ENCODE measurements around the gene CKS1B.

CKS1B gene

DNA sequence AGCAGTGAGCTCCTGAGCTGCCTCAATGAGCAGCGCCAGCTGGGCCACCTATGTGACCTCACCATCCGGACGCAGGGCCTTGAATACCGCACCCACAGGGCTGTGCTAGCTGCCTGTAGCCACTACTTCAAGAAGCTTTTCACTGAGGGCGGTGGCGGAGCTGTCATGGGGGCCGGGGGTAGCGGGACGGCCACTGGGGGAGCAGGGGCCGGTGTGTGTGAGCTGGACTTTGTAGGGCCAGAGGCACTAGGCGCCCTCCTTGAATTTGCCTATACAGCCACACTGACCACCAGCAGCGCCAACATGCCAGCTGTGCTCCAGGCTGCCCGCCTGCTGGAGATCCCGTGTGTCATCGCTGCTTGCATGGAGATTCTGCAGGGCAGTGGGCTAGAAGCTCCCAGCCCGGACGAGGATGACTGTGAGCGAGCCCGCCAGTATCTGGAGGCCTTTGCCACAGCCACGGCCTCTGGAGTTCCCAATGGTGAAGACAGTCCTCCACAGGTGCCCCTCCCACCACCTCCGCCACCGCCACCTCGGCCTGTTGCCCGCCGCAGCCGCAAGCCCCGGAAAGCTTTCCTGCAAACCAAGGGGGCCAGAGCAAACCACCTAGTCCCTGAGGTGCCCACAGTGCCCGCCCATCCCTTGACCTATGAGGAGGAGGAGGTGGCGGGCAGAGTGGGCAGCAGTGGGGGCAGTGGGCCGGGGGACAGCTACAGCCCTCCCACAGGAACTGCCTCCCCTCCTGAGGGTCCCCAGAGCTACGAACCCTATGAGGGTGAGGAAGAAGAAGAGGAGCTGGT, 40.4 kb downstream of the CKS1B start:
- Histone ChIP-seq H3K4me3 (ENCODE audit: insufficient read depth, low read depth, low read length, poor library complexity, severe bottlenecking) (no peak overlapping the region), H3K9me3 (ENCODE audit: control insufficient read depth, low read length) (no peaks in the 10 kb centered on the region), H3K27me3 (replicated peaks; ENCODE audit: control insufficient read depth, insufficient read depth, low read length, poor library complexity, severe bottlenecking) (no peaks in the 10 kb centered on the region), H3K27ac (ENCODE audit: insufficient read depth, low read length, poor library complexity, severe bottlenecking) (peak overlapping the region; percentile 77), H3K36me3 (ENCODE audit: control insufficient read depth, insufficient read depth, low read length) (peaks cover 31% of the 10 kb centered on the region), H3K4me1 (ENCODE audit: control insufficient read depth, insufficient read depth, low read length, poor library complexity, severe bottlenecking) (peaks cover 82% of the 10 kb centered on the region)
- no peak for DNase-seq

DNA sequence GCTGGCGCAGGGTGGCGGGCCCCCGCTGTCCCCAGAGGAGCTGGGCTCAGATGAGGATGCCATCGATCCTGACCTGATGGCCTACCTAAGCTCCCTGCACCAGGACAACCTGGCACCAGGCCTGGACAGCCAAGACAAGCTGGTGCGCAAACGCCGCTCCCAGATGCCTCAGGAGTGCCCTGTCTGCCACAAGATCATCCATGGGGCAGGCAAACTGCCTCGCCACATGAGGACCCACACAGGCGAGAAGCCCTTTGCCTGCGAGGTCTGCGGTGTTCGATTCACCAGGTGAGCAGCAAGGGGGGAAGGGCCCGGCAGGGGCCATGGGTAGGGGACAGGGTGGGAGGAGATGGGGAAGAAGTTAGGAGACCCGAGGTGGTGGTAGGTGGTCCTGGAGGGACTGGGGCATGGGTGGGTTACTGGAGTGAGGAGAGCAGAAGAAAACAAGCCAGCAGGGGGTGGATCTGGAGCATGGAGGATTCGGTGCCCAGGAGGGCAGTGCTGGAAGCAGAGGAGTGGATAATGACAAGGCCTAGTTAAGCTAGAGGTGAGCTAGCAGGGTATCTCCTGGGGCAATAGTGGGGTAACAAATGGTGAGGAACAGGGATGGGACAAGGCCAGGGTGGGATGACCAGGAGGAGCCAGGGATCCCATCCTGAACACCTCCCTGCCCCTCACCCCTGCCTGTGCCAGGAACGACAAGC, 41.2 kb downstream of the CKS1B start:
- peaks cover 76% of the 10 kb centered on the region for H3K4me1 ChIP-seq (ENCODE audit: control insufficient read depth, insufficient read depth, low read length, poor library complexity, severe bottlenecking)
- H3K27me3 ChIP-seq (replicated peaks; ENCODE audit: control insufficient read depth, insufficient read depth, low read length, poor library complexity, severe bottlenecking), result no peaks in the 10 kb centered on the region
- DNase-seq, result no peak
- peak overlapping the region; percentile 77 for H3K27ac ChIP-seq (ENCODE audit: insufficient read depth, low read length, poor library complexity, severe bottlenecking)
- peak overlapping the region; percentile 7 for H3K4me3 ChIP-seq (ENCODE audit: insufficient read depth, low read depth, low read length, poor library complexity, severe bottlenecking)
- no peaks in the 10 kb centered on the region for H3K9me3 ChIP-seq (ENCODE audit: control insufficient read depth, low read length)
- H3K36me3 ChIP-seq (ENCODE audit: control insufficient read depth, insufficient read depth, low read length), result peaks cover 31% of the 10 kb centered on the region

DNA sequence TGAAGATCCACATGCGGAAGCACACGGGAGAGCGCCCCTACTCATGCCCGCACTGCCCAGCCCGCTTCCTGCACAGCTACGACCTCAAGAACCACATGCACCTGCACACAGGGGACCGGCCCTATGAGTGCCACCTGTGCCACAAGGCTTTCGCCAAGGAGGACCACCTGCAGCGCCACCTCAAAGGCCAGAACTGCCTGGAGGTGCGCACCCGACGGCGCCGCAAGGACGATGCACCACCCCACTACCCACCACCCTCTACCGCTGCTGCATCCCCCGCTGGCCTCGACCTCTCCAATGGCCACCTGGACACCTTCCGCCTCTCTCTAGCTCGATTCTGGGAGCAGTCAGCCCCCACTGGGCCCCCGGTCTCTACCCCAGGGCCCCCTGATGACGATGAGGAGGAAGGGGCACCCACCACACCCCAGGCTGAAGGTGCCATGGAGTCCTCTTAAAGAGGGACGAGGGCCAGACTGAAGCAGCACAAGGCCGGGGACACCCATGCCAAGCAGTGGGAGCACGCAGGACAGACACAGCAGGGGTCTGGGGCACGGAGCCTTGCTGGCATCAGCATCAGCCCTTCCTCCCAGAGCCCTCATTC, 41.9 kb downstream of the CKS1B start:
- Histone ChIP-seq H3K27ac (ENCODE audit: insufficient read depth, low read length, poor library complexity, severe bottlenecking) (peak overlapping the region; percentile 77), H3K4me1 (ENCODE audit: control insufficient read depth, insufficient read depth, low read length, poor library complexity, severe bottlenecking) (peaks cover 69% of the 10 kb centered on the region), H3K4me3 (ENCODE audit: insufficient read depth, low read depth, low read length, poor library complexity, severe bottlenecking) (peak overlapping the region; percentile 37), H3K36me3 (ENCODE audit: control insufficient read depth, insufficient read depth, low read length) (peaks cover 31% of the 10 kb centered on the region), H3K27me3 (replicated peaks; ENCODE audit: control insufficient read depth, insufficient read depth, low read length, poor library complexity, severe bottlenecking) (no peaks in the 10 kb centered on the region), H3K9me3 (ENCODE audit: control insufficient read depth, low read length) (no peaks in the 10 kb centered on the region)
- DNase-seq, result no peak

DNA sequence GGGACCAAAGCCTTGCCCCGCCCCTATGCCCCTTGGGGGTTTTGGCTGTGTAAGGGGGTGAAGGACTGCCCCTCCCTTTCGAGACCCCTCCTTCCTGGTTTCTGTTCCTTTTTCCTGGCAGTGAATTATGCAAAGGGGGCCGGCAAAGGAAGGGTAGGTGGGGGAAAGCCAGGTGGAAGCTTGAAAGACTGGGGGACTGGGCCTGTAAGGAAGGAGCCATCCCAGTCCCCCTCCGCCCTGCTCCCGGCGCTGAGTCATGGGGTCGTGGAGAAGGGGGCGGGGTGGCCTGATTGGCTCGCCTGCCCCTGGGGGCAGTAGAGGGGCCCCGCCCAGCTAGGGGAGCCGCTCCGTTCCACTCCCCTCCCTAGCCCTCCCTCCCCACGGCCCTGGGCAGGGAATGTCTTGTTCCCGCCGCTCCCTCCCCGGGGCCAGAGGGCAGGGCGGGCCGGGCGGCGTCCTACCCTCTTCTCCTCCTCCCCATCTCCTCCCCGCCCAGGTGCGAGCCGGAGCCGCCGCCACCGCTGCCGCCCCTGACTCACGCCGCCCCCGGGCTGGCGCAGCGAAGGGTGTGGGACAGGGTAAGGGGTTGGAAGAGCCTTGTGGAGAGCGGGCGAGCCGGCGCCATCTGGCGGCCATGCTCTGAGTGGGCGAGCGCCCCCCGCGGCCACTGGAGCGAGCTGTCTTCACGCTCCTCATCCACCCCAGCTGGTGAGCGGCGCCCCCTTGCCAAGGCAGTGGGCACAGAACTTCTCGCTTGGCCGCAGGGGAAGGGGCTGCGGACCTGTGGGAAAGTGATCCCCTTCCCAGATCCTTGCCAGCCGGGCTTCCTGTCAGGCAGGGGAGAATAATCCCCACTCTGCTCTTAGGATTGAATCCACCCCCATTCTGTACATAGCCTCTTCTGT, 42.8 kb downstream of the CKS1B start:
- H3K4me1 ChIP-seq (ENCODE audit: control insufficient read depth, insufficient read depth, low read length, poor library complexity, severe bottlenecking), result peaks cover 59% of the 10 kb centered on the region
- no peaks in the 10 kb centered on the region for H3K27me3 ChIP-seq (replicated peaks; ENCODE audit: control insufficient read depth, insufficient read depth, low read length, poor library complexity, severe bottlenecking)

DNA sequence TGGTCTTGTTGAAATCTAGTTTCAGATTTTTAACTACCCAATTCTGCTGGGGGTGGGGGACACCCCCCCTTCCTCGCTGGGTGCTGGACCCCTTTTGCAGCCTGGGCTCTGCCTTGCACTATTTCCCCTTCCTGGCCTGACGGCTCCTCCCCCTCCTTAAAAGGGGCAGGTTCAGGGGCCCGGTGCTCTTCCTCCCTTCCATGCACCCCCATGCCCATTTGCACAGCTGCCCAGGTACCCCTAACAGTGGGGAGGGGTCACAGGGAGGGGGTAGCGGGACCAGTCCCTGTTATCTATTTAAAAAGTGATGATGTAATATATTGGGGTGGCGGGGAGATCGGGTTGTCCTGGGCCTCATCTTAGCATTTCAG, 43.5 kb downstream of the CKS1B start:
- Histone ChIP-seq H3K27me3 (replicated peaks; ENCODE audit: control insufficient read depth, insufficient read depth, low read length, poor library complexity, severe bottlenecking) (no peaks in the 10 kb centered on the region), H3K9me3 (ENCODE audit: control insufficient read depth, low read length) (no peaks in the 10 kb centered on the region), H3K4me3 (ENCODE audit: insufficient read depth, low read depth, low read length, poor library complexity, severe bottlenecking) (no peak overlapping the region), H3K36me3 (ENCODE audit: control insufficient read depth, insufficient read depth, low read length) (peaks cover 31% of the 10 kb centered on the region), H3K4me1 (ENCODE audit: control insufficient read depth, insufficient read depth, low read length, poor library complexity, severe bottlenecking) (peaks cover 53% of the 10 kb centered on the region), H3K27ac (ENCODE audit: insufficient read depth, low read length, poor library complexity, severe bottlenecking) (peak overlapping the region; percentile 77)
- no peak for DNase-seq

More for the DNA sequence above, 42.8 kb downstream of the CKS1B start:
- Histone ChIP-seq H3K9me3 (ENCODE audit: control insufficient read depth, low read length) (no peaks in the 10 kb centered on the region), H3K27ac (ENCODE audit: insufficient read depth, low read length, poor library complexity, severe bottlenecking) (peak overlapping the region; percentile 77), H3K4me3 (ENCODE audit: insufficient read depth, low read depth, low read length, poor library complexity, severe bottlenecking) (peak overlapping the region; percentile 37), H3K36me3 (ENCODE audit: control insufficient read depth, insufficient read depth, low read length) (peaks cover 31% of the 10 kb centered on the region)
- peak; percentile 82 to 84 (median 84) for DNase-seq

DNA sequence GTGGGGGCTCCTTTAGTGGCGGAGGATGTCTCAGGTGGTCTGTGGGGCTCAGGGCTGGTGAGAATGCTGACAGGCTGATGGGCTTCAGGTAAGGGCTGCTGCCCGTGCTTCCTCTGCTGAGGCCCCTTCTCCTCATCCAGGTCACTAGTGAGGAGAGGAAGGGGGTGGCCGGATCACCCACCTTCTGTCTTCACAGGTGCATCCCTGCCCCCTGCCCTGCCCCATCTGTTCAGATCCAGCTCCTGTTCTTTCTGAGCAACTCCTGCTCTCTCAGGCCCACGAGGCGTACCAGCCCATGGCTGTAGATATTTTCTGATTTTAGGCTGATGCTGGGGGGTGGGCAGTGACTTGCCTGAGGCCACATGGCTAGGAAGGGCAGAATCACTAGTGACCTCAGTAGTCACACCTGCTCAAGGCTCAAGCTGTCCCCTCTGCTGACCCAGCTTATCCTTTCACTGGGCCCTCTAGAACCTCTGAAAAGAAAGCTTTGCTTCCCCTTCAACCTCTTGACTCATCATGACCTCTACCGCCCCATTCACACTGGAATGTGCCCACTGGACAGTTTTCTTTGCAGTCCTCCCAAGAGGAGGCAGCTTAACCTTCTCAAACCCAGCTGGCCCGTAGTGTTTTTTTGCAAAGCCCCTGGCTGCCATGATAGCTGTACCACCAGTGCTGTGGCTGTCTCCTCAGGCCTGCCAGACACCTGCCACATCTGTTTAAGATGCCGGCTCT, 44.3 kb downstream of the CKS1B start:
- Histone ChIP-seq H3K36me3 (ENCODE audit: control insufficient read depth, insufficient read depth, low read length) (peaks cover 31% of the 10 kb centered on the region), H3K9me3 (ENCODE audit: control insufficient read depth, low read length) (no peaks in the 10 kb centered on the region), H3K27ac (ENCODE audit: insufficient read depth, low read length, poor library complexity, severe bottlenecking) (peak overlapping the region; percentile 77), H3K4me3 (ENCODE audit: insufficient read depth, low read depth, low read length, poor library complexity, severe bottlenecking) (no peak overlapping the region), H3K4me1 (ENCODE audit: control insufficient read depth, insufficient read depth, low read length, poor library complexity, severe bottlenecking) (peaks cover 45% of the 10 kb centered on the region), H3K27me3 (replicated peaks; ENCODE audit: control insufficient read depth, insufficient read depth, low read length, poor library complexity, severe bottlenecking) (no peaks in the 10 kb centered on the region)
- no peak for DNase-seq

DNA sequence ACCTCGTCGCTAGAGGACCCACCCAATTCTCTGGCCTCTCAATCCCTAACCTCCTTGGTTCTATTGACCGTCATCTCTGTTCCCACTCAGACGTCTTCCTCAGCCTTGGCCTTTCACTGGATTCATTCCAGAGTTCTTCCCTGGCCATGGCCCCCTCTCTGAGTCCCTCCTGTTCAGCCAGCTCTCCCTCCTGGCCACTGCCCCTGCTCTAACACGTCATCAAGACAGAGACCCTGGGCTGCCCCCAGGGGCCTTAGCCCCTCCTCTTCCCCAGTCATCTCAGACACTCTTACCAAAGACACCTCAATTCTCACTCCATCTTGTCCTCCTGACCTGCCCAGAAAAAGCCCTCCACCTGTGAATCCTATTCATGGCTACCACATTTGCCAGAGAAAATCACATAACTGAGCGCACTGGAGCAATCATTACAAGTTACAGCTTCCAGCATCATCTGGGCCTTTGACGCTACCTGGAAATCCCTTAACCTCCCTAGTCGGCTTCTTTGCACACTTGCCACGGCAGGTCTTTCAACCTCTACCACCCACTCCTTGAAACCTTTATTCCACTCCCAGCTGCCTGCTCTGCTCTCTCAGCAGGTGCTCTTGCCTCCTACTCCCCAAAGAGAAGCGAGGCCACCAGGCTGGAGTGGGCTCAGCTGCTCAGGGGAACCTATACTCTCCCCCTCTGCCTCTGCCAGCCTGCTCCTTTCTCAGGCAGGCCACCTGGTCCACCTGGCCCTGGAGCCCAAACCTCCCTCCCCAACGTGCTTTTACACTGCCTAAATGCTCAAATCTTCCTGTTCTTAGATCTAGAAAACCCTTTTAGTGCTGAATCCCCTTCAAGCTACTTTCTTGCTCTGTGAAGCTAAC, 45.1 kb downstream of the CKS1B start:
- peaks cover 36% of the 10 kb centered on the region for H3K4me1 ChIP-seq (ENCODE audit: control insufficient read depth, insufficient read depth, low read length, poor library complexity, severe bottlenecking)

DNA sequence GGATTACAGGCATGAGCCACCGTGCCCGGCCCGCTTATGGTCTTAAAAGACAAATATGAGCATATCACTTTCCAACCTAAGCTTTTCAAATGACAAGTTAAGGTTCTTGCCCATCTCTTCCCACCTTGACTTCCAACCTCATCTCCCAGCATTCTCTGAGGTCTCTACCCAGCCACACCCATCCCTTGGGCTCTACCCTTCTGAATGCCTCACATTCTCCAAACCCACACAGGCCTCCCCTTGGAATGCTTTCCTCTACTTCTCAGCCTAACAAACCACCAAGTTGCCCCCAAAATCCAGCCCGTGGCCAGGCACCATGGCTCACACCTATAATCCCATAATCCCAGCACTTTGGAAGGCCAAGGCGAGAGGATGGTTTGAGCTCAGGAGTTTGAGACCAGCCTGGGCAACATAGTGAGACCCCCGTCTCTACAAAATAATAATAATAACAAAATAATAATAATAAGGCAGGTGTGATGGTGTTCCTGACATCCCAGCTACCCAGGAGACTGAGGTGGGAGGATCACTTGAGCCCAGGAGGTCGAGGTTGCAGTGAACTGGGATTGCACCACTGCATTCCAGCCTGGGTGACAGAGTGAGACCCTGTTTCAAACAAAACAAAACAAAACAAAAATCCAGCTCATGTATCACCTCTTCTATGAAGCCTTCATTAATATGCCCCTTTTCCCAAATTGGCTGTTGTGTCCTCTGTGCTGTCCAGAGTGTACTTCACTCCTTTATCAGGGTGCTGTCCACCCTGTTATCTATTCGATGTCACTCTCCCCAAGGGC, 47.9 kb downstream of the CKS1B start:
- no peaks in the 10 kb centered on the region for H3K27me3 ChIP-seq (replicated peaks; ENCODE audit: control insufficient read depth, insufficient read depth, low read length, poor library complexity, severe bottlenecking)
- H3K36me3 ChIP-seq (ENCODE audit: control insufficient read depth, insufficient read depth, low read length), result peaks cover 11% of the 10 kb centered on the region
- H3K4me1 ChIP-seq (ENCODE audit: control insufficient read depth, insufficient read depth, low read length, poor library complexity, severe bottlenecking), result peaks cover 9% of the 10 kb centered on the region
- no peak overlapping the region for H3K4me3 ChIP-seq (ENCODE audit: insufficient read depth, low read depth, low read length, poor library complexity, severe bottlenecking)
- H3K9me3 ChIP-seq (ENCODE audit: control insufficient read depth, low read length), result no peaks in the 10 kb centered on the region
- DNase-seq, result no peak
- H3K27ac ChIP-seq (ENCODE audit: insufficient read depth, low read length, poor library complexity, severe bottlenecking), result no peak overlapping the region

More for the DNA sequence above, 45.1 kb downstream of the CKS1B start:
- Histone ChIP-seq H3K9me3 (ENCODE audit: control insufficient read depth, low read length) (no peaks in the 10 kb centered on the region), H3K36me3 (ENCODE audit: control insufficient read depth, insufficient read depth, low read length) (peaks cover 24% of the 10 kb centered on the region), H3K27me3 (replicated peaks; ENCODE audit: control insufficient read depth, insufficient read depth, low read length, poor library complexity, severe bottlenecking) (no peaks in the 10 kb centered on the region), H3K27ac (ENCODE audit: insufficient read depth, low read length, poor library complexity, severe bottlenecking) (peak overlapping the region; percentile 5), H3K4me3 (ENCODE audit: insufficient read depth, low read depth, low read length, poor library complexity, severe bottlenecking) (no peak overlapping the region)
- DNase-seq, result no peak

Measured in effector memory CD4-positive, alpha-beta T cell (primary cell).